NCI-H526 treated with DMSO at 0.1 percent for 48 hours (cell line): ENCODE results near the gene ZNF670.
"Not testable (repeated sequence)": the region's sequence is repeated elsewhere in the genome, so short reads cannot be mapped to it uniquely, and the experiment has no call there.

ENCODE experiments used
- DNase-seq: peaks from one replicate; lab custom pipeline; 2025; lab: John Stamatoyannopoulos, UW

Gene ZNF670

GRCh38 chr1:247078258-247079140 lies at the start of gene ZNF670:
TSS of gene ZNF670 (minus strand) at chr1:247078811. CDS start at chr1:247078596, 215 bp downstream.
- peak; percentile 87 for DNase-seq

GRCh38 chr1:247127519-247128282 lies 49.1 kb upstream of the ZNF670 start:
- not testable (repeated sequence) for DNase-seq

GRCh38 chr1:247126601-247127000 lies 48.0 kb upstream of the ZNF670 start:
- not testable (repeated sequence) for DNase-seq

- DNase-seq = not testable (repeated sequence)
Measured at GRCh38 chr1:247126166-247126565, 47.6 kb upstream of the ZNF670 start.

- DNase-seq = no peak
Measured at GRCh38 chr1:247121382-247121781, 42.8 kb upstream of the ZNF670 start.

- DNase-seq = not testable (repeated sequence)
Measured at GRCh38 chr1:247120408-247120668, 41.7 kb upstream of the ZNF670 start.

GRCh38 chr1:247119600-247120407 lies 41.2 kb upstream of the ZNF670 start:
- no peak for DNase-seq

GRCh38 chr1:247118946-247119446 lies 40.4 kb upstream of the ZNF670 start:
- no peak for DNase-seq

- DNase-seq = no peak
Measured at GRCh38 chr1:247115545-247115944, 36.9 kb upstream of the ZNF670 start.

- DNase-seq = no peak
Measured at GRCh38 chr1:247115141-247115510, 36.5 kb upstream of the ZNF670 start.

- DNase-seq = no peak
Measured at GRCh38 chr1:247114351-247115140, 35.9 kb upstream of the ZNF670 start.

GRCh38 chr1:247113733-247114271 lies 35.2 kb upstream of the ZNF670 start:
- no peak for DNase-seq

GRCh38 chr1:247113094-247113497 lies 34.5 kb upstream of the ZNF670 start:
- DNase-seq = no peak

- no peak for DNase-seq
Measured at GRCh38 chr1:247112479-247112781, 33.8 kb upstream of the ZNF670 start.

- no peak for DNase-seq
Measured at GRCh38 chr1:247111700-247112478, 33.3 kb upstream of the ZNF670 start.

- DNase-seq = no peak
Measured at GRCh38 chr1:247111259-247111699, 32.7 kb upstream of the ZNF670 start.

GRCh38 chr1:247110627-247111258 lies 32.1 kb upstream of the ZNF670 start:
- DNase-seq = no peak

GRCh38 chr1:247107694-247108093 lies 29.1 kb upstream of the ZNF670 start:
- no peak for DNase-seq

GRCh38 chr1:247105966-247106365 lies 27.4 kb upstream of the ZNF670 start:
- DNase-seq = no peak

- DNase-seq = no peak
Measured at GRCh38 chr1:247104965-247105364, 26.4 kb upstream of the ZNF670 start.
